ENCODE results near the gene RPA3.

DNA sequence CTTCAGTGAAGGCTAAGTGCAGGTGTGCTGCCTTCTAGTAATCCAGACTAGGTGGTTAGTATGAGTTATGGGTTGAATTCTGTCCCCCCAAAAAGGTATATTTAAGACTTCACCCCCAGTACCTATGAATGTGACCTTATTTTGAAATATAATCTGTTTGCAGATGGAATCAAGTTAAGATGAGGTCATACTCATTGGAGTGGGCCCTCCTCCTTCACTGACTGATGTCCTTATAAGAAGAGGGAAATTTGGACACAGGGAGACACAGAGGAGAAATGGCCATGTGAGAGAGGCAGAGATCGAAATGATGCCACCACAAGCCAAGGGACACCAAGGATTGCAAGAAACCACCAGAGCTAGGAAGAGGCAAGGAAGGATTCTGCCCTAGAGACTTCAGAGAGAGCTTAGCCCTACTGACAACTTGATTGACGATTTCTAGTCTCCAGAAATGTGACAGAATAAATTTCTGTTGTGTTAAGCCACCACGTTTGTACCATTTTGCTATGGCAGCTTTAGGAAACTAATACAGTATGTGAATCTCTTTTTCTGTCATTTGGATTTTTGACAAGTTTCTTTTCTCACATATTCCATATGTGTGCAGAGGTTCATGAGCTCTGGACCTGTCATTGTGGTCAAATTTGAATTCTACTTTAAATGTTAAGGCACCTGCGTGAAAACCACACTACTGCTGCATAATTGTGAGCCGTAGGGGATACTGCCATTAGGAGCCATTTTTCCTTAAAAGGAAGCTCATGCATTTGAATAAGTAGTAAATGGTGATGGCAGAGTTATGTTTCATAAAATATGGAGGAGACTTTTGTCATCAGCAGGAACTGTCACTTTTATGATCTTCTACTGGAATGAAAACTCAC is 2.6 kb upstream of the RPA3 start:
- no peak for TF ChIP-seq JUN (IDR thresholded peaks at IDR 0.05; ENCODE audit: borderline replicate concordance, insufficient read depth, insufficient read length, low read depth)
- no peak for TF ChIP-seq POLR2A (IDR thresholded peaks at IDR 0.05; ENCODE audit: low read depth, low read length)
- TF ChIP-seq MYC (IDR thresholded peaks at IDR 0.05; ENCODE audit: low read depth, low read length) = no peak
- TF ChIP-seq, protein P1, sequence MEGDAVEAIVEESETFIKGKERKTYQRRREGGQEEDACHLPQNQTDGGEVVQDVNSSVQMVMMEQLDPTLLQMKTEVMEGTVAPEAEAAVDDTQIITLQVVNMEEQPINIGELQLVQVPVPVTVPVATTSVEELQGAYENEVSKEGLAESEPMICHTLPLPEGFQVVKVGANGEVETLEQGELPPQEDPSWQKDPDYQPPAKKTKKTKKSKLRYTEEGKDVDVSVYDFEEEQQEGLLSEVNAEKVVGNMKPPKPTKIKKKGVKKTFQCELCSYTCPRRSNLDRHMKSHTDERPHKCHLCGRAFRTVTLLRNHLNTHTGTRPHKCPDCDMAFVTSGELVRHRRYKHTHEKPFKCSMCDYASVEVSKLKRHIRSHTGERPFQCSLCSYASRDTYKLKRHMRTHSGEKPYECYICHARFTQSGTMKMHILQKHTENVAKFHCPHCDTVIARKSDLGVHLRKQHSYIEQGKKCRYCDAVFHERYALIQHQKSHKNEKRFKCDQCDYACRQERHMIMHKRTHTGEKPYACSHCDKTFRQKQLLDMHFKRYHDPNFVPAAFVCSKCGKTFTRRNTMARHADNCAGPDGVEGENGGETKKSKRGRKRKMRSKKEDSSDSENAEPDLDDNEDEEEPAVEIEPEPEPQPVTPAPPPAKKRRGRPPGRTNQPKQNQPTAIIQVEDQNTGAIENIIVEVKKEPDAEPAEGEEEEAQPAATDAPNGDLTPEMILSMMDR (IDR thresholded peaks at IDR 0.05; ENCODE audit: extremely low read depth in 1 of 2, insufficient read depth in 1 of 2, low read depth in 1 of 2, low read length in 2 of 2) = no peak
- TF ChIP-seq POLR2AphosphoS5 (IDR thresholded peaks at IDR 0.05; ENCODE audit: insufficient read depth, low read depth, low read length) = no peak
